Activated T-cell treated with anti-CD3 and anti-CD28 coated beads, Interleukin-2, amount 50 U/mL, for 4 hours (primary cell): ENCODE results near the gene GMDS. TPM values are rescaled to one million over a fixed set of nuclear protein-coding genes. Genes with fewer than 3 reads are reported as not detected.
"Not testable (repeated sequence)": the region's sequence is repeated elsewhere in the genome, so short reads cannot be mapped to it uniquely, and the experiment has no call there.

Experiments
- ATAC-seq, 2 donors: fragments of 200-7000 bp; cut with Tn5 transposase; one replicate each; pipeline ENCODE4 v1.10.0; 2021
- DNase-seq: peaks from one replicate; pipeline ENCODE4 v3.0.0-alpha.2; 2020
- H3K27me3 Mint-ChIP-seq: one replicate; pipeline ENCODE4 v1.8.0; 2021; ENCODE audit warnings: low read depth, mixed read lengths
- H3K36me3 Mint-ChIP-seq: one replicate; pipeline ENCODE4 v1.8.0; 2022; ENCODE audit warnings: mixed read lengths; ENCODE audit not compliant: insufficient read depth
- H3K4me1 Mint-ChIP-seq: one replicate; pipeline ENCODE4 v1.8.0; 2021; ENCODE audit warnings: low read depth, mixed read lengths
- H3K4me3 Mint-ChIP-seq: one replicate; pipeline ENCODE4 v1.8.0; 2021; ENCODE audit warnings: mild to moderate bottlenecking, moderate library complexity, mixed read lengths
- H3K9me3 Mint-ChIP-seq: one replicate; pipeline ENCODE4 v1.8.0; 2021; ENCODE audit warnings: mixed read lengths
- total RNA-seq, 3 donors: library from RNA; stranded (reverse); gene quantifications; one replicate each; pipeline ENCODE4 v1.2.1, GENCODE V29; 2021

GMDS gene
- total RNA-seq, 3 donors from 2014 or later, result 38.9 to 48.0 (median 43.9) TPM

- no peak for DNase-seq
- Mint-ChIP-seq H3K36me3 (no peaks in the 10 kb centered on the region), H3K27me3 (no peaks in the 10 kb centered on the region), H3K4me1 (no peaks in the 10 kb centered on the region), H3K4me3 (no peak overlapping the region), H3K9me3 (no peaks in the 10 kb centered on the region)
- no peak for ATAC-seq
Observed at GRCh38 chr6:1705630-1706029, 539.8 kb downstream of the GMDS start.

- no peaks in the 10 kb centered on the region for H3K4me1 Mint-ChIP-seq
- no peaks in the 10 kb centered on the region for H3K27me3 Mint-ChIP-seq
- no peaks in the 10 kb centered on the region for H3K36me3 Mint-ChIP-seq
Observed at GRCh38 chr6:1705183-1705582, 540.2 kb downstream of the GMDS start.

GRCh38 chr6:1704711-1705110 lies 540.7 kb downstream of the GMDS start:
- Mint-ChIP-seq H3K27me3 (no peaks in the 10 kb centered on the region), H3K9me3 (no peaks in the 10 kb centered on the region), H3K4me1 (no peaks in the 10 kb centered on the region), H3K4me3 (no peak overlapping the region), H3K36me3 (no peaks in the 10 kb centered on the region)
- DNase-seq (no peak), ATAC-seq (no peak)

More at GRCh38 chr6:1705183-1705582, 540.2 kb downstream of the GMDS start:
- ATAC-seq (no peak), DNase-seq (no peak)
- no peaks in the 10 kb centered on the region for H3K9me3 Mint-ChIP-seq
- H3K4me3 Mint-ChIP-seq, result no peak overlapping the region

GRCh38 chr6:1703923-1704322 lies 541.5 kb downstream of the GMDS start:
- DNase-seq (no peak), ATAC-seq (no peak)
- Mint-ChIP-seq H3K27me3 (no peaks in the 10 kb centered on the region), H3K4me3 (no peak overlapping the region), H3K36me3 (no peaks in the 10 kb centered on the region), H3K4me1 (no peaks in the 10 kb centered on the region), H3K9me3 (no peaks in the 10 kb centered on the region)

GRCh38 chr6:1703091-1703855 lies 542.1 kb downstream of the GMDS start:
- Mint-ChIP-seq H3K36me3 (no peaks in the 10 kb centered on the region), H3K27me3 (no peaks in the 10 kb centered on the region), H3K9me3 (no peaks in the 10 kb centered on the region), H3K4me3 (no peak overlapping the region), H3K4me1 (no peaks in the 10 kb centered on the region)
- ATAC-seq (no peak), DNase-seq (no peak)

DNA sequence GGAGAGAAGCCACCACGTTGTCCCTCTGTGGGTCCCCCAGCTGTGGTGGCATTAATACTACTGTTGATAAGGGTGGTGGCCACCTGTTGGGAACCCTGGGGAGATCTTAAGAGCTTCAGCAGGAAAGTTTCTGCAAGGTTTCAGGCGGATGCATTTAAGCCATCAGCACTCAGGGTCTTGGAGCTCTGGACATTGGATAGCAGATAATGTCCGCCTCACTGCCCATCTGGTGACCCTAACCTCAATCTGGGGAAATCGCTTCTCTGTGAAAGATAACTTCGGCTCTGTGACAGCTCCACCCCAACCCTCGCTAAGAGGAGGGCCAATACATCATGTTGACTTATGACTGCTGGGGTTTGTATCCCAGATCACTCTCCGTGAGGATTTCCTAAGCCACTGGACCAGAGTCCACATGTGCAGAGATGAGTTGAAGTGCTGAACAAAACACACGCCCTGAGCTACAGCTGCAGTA lies 542.8 kb downstream of the GMDS start:
- no peak overlapping the region for H3K4me3 Mint-ChIP-seq
- no peaks in the 10 kb centered on the region for H3K9me3 Mint-ChIP-seq
- H3K4me1 Mint-ChIP-seq, result no peaks in the 10 kb centered on the region
- H3K36me3 Mint-ChIP-seq, result peaks cover 2% of the 10 kb centered on the region
- H3K27me3 Mint-ChIP-seq, result no peaks in the 10 kb centered on the region
- ATAC-seq (no peak), DNase-seq (no peak)

GRCh38 chr6:1701668-1702353 lies 543.6 kb downstream of the GMDS start:
- no peaks in the 10 kb centered on the region for H3K9me3 Mint-ChIP-seq
- no peak overlapping the region for H3K4me3 Mint-ChIP-seq
- no peaks in the 10 kb centered on the region for H3K27me3 Mint-ChIP-seq
- H3K36me3 Mint-ChIP-seq, result peaks cover 3% of the 10 kb centered on the region
- H3K4me1 Mint-ChIP-seq, result no peaks in the 10 kb centered on the region
- DNase-seq (no peak), ATAC-seq (no peak)

DNA sequence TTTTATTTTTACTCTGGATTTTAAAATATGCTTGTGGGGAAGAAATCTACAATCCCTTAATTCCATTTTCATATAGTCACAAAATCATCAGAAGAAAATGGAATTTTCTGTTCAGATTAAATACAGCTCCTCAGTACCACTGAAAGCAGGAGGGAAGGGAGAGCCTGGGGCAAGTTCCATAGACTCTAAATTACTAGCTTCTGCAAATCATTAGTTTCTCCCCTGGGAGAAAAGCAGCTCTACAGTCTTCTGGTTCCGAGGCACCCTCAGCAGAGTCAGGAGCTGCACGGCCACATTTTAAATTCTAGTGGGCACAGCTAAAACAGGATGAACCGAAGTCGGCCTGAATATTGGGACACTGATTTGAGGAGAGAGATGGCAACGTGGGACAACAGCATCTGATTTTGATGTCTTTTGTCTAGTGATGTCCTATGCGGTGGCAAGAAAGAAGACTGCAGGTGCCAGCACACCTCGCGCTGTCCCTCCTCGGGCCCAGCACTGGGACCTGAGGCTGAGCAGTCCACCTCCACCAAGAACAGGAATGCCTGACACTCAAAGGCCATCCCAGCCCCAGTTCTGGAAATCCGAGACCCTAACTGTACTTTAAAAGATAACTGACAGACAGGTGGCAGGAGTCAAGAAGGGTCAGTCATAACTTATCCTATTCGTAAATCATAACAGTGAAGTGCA lies 545.0 kb downstream of the GMDS start:
- H3K27me3 Mint-ChIP-seq, result no peaks in the 10 kb centered on the region
- peaks cover 3% of the 10 kb centered on the region for H3K36me3 Mint-ChIP-seq
- no peak overlapping the region for H3K4me3 Mint-ChIP-seq
- ATAC-seq, result no peak
- H3K9me3 Mint-ChIP-seq, result no peaks in the 10 kb centered on the region
- no peaks in the 10 kb centered on the region for H3K4me1 Mint-ChIP-seq
- no peak for DNase-seq

- no peak for DNase-seq
- Mint-ChIP-seq H3K36me3 (peaks cover 3% of the 10 kb centered on the region), H3K9me3 (no peaks in the 10 kb centered on the region), H3K4me3 (no peak overlapping the region), H3K4me1 (no peaks in the 10 kb centered on the region), H3K27me3 (no peaks in the 10 kb centered on the region)
- ATAC-seq, result no peak
Observed at GRCh38 chr6:1698527-1698926, 546.9 kb downstream of the GMDS start.

DNA sequence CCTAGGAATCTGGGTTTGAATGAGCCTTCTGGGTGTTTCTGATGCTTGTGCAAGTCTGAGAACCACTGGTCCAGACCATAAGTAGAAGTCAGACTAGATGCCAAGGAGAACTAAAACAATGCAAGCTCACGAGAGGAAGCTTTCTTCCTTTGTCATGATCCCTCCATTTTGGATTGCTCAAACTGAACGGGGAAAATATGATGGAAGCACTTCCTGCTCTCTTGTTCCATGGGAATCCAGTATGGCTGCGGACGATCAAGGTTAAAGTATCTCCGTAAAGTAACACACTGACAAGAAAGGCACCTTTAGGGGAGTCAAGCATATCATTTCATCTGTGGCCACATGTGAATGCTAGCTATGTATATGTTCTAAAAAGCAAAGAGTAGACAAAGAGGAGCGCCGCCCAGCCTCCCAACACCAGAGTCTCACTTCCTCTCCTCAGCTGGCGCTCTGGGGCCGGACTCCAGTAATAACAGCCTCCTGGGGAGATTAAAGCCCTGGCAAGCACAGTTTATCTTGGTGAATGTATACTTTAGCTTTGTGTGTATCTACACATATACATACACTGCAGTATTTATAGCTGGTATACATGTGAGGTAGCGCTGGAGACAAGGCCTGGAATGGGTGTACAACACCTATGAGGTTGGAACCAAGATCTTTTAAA lies 547.6 kb downstream of the GMDS start:
- peaks cover 3% of the 10 kb centered on the region for H3K36me3 Mint-ChIP-seq
- no peaks in the 10 kb centered on the region for H3K27me3 Mint-ChIP-seq
- H3K4me1 Mint-ChIP-seq, result no peaks in the 10 kb centered on the region
- ATAC-seq (no peak), DNase-seq (no peak)
- no peak overlapping the region for H3K4me3 Mint-ChIP-seq
- H3K9me3 Mint-ChIP-seq, result no peaks in the 10 kb centered on the region

DNA sequence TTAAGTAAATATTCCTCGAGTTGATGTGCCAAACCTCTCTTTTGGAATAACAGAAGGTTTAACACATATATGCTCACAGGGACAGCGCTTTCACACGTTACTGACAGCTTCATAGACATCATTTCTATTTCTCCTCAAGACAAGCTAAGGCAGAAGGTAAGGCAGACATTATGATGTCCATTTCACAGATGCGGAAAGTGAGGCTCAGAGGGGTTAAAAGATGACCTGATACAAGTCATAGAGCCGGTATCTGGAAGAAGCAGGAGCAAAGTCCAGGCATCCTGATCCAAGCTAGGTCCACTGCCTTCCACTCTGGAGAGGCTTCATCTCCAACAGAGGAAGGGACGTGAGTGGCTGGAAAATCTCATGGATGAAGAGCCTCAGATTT lies 548.9 kb downstream of the GMDS start:
- Mint-ChIP-seq H3K36me3 (peaks cover 3% of the 10 kb centered on the region), H3K27me3 (no peaks in the 10 kb centered on the region), H3K4me3 (no peak overlapping the region), H3K9me3 (peaks cover 4% of the 10 kb centered on the region), H3K4me1 (no peaks in the 10 kb centered on the region)
- ATAC-seq, result no peak
- no peak for DNase-seq

DNA sequence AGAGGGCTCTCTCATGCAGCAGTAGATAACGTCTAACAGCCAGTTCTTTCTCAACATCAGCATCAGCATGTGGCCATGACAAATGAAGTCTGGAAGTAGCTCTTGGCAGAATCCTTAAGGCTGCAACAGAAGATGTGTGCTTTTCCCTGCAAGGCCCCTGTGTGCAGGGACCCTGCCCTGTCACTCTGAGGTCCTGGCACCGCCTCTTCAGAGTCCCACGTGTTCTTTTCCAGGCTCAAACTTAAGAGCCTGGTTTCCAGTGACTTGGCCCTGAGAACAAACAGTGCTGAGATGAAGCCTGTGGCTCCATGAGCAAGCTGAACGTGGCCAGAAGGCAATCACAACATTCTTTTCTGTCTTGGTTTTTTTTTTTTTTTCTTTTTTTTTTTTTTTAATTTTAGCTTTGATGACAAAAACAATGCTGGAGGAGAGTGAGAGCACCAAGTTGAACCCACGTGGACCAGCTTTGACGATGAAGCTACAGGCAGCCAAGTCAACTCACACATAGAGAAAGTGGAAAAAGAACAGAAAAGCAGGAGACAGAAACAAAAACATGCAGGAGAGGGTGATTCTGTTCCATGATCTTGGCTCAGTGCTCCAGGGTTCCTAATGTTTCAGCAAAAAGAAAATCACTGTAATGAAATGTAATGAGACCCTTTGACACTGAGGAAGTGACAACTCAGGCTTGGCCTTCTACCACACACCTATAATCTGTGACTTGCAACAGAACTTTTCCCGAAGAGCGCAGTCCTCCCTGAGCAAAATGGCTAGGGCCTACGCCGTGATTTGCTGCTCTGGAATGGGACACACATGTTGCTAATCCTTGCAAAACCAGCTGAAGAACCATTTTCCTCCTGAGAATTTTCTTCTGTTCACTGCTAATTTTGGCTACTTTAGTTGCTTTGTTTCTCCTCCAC lies 549.6 kb downstream of the GMDS start:
- peaks cover 4% of the 10 kb centered on the region for H3K9me3 Mint-ChIP-seq
- H3K27me3 Mint-ChIP-seq, result no peaks in the 10 kb centered on the region
- no peak for ATAC-seq
- no peak for DNase-seq
- H3K36me3 Mint-ChIP-seq, result peaks cover 3% of the 10 kb centered on the region
- H3K4me1 Mint-ChIP-seq, result no peaks in the 10 kb centered on the region
- no peak overlapping the region for H3K4me3 Mint-ChIP-seq

GRCh38 chr6:1691828-1692227 lies 553.6 kb downstream of the GMDS start:
- not testable (repeated sequence) for H3K27me3 Mint-ChIP-seq, H3K4me3 Mint-ChIP-seq, H3K4me1 Mint-ChIP-seq, ATAC-seq, H3K9me3 Mint-ChIP-seq, DNase-seq, H3K36me3 Mint-ChIP-seq
